ENCODE data around the gene SNX33.

DNA sequence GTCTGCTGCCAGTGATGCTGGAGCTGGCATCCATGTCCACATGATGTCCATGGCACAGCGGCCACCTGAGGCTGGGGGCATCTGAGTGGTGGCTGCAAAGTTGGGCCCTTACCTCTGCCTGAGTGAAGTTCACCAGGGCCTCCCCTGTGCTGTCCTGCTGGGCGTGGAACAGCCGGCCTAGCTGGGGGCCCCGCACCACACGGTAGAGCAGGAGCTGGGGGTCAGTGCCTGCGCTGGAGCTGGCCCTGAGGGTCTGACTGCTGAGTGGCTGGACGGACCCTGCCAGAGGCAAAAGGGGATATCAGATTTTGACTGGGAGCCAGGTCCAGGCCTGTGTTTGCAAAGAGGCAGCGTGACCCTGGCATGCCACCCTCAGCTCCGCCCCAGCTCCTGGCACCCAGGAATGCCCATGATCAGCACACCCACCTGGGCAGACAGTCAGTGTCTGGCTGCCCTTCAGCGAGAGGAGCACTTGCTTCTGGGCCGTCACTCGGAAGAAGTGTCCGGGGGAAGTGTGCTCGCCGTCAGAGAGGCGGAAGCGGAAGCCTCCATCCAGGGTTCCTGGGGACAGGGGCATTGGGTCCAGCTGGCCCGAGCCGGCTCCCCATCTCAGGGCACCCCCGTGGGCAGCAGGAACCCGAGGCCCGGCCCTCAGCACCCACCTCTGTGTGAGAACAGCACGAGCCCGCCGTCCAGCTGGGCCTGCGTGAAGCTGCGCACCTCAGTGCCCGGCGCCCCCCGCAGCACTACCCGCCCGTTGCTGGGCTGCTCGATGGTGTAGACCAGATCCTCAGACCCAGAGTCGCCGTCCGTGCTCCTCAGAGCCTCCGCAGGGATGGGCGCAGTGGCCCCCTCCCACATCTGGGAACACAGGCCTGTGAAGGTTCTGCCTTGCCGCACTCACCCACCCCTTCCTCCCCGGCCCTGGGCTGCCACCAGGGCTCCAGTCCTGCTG, 34.7 kb downstream of the SNX33 start:
- no peak for TF ChIP-seq SUZ12 (IDR thresholded peaks at IDR 0.05; ENCODE audit: extremely low read depth, insufficient read depth, insufficient read length)
- no peak for TF ChIP-seq YY1 (IDR thresholded peaks at IDR 0.05; ENCODE audit: insufficient read depth, insufficient read length)

Data from NT2/D1 (cell line).